Left colon (tissue), 2 donors: ENCODE results near the gene TECTA. TPM values are rescaled to one million over a fixed set of nuclear protein-coding genes. Genes with fewer than 3 reads are reported as not detected.

ENCODE experiments used
- ATAC-seq: fragments of 200-7000 bp; cut with Tn5 transposase; one replicate; pipeline ENCODE4 v1.9.1; 2020; ENCODE audit warnings: mild to moderate bottlenecking, moderate library complexity
- DNase-seq, 2 donors: peaks; one replicate each; pipeline ENCODE4 v3.0.0-alpha.2; 2020
- intact Hi-C, 2 donors: fragments of 100-400 bp; cut with DNase I in 1 of 2; cut with micrococcal nuclease in 1 of 2; formaldehyde crosslinking; loops; one replicate each; pipeline versions ENCODE4 v1.11.2 to v1.14.0; 2022; cut with DNase I, micrococcal nuclease
- total RNA-seq, 2 donors: library from RNA; stranded (reverse); fragmentation: NEBNext Ultra II Directional; extraction: Animal tissue kit (Norgen Biotek cat#: 25700); gene quantifications; one replicate each; pipeline ENCODE4 v1.2.1, GENCODE V29; 2021
- donor health status: DM: no; HTN: no; CAD: no.
- donor health status: DM: yes; HTN: yes; CAD: no.

TECTA gene
- total RNA-seq, 2 donors from 2014 or later, result 0.14 to 0.24 TPM

DNA sequence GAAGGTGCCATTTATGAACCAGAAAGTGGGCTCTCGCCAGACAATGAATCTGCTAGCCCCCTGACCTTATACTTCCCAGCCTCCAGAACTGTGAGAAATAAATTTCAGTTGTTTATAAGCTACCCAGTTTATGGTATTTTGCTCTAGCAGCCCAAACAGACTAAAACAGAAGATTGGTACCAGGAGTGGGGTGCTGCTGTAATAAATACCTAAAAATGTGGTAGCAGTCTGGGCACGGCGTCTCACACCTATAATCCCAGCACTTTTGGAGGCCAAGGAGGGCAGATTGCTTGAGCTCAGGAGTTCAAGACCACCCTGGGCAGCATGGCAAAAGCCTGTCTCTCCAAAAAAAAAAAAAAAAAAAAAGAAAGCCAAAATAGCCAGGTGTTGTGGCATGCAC, 21.3 kb downstream of the TECTA start:
- ATAC-seq, result no peak
- DNase-seq, result no peak

DNA sequence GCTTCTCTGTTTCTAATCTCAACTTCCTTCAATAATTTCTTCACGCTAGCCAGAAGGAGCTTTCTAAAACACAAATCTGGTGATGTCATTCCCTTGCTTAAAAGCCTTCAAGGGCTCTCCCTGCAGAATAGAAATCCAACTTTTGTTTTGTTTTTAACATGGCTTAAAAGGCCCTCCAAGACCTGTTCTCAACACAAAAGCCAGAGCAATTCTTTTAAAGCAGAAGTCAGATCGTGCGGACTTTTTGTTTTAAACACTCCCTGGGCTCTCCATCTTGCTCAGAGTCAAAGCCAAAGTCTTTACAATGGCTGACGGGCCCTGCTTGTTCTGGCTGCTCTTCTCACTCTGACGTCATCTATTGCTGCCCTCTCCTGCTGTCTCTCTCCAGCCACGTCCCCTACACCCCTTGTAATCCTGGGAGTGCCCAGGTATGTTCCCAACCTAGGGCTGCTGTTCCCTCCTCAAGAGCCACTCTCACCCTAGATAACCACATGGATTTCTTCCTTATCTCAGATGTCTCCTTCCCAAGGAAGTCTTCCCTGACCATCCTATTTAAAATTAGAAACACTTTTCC, 22.5 kb downstream of the TECTA start:
- ATAC-seq, result no peak
- DNase-seq, result no peak
- intact Hi-C loops, result no loop called here

More for the DNA sequence above, 21.3 kb downstream of the TECTA start:
- intact Hi-C loops, result no loop called here

DNA sequence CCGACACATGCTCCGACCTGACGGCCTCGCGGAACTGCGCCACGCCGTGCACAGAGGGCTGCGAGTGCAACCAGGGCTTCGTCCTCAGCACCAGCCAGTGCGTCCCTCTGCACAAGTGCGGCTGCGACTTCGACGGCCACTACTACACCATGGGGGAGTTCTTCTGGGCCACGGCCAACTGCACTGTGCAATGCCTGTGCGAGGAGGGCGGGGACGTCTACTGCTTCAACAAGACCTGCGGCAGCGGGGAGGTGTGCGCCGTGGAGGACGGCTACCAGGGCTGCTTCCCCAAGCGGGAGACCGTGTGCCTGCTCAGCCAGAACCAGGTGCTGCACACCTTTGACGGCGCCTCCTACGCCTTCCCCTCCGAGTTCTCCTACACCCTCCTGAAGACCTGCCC, 26.8 kb downstream of the TECTA start:
- ATAC-seq (no peak), DNase-seq (no peak)
- intact Hi-C loops, result no loop called here

DNA sequence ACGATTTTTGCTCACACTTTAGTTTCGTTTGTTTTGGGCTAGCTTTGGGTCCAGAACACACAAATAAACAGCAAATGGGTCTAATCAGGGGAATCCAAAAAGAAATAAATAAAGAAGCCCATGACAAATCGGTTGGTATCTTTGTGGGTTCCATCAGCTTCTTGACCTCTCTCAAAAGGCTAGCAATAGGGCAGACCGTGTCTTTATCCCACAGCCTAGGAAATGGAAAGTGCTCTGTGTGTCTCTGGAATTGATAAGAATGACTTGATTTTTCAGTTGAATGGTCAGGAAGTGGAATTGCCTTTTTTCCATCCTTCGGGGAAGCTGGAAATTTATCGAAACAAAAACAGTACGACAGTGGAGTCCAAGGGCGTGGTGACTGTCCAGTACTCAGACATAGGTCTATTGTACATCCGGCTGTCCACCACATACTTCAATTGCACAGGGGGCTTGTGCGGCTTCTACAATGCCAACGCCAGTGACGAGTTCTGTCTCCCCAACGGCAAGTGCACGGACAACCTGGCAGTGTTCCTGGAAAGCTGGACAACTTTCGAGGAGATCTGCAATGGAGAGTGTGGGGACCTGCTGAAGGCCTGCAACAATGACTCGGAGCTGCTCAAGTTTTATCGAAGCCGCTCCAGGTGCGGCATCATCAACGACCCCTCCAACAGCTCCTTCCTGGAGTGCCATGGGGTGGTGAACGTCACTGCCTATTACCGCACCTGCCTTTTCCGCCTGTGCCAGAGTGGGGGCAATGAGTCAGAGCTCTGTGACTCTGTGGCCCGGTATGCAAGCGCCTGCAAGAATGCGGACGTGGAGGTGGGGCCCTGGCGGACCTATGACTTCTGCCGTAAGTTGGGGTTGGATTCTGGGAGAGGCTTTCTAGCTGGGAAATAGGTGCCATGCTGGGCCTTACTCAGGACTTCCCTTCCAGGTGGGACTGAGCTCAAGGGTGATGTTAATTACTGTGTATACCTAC, 28.6 kb downstream of the TECTA start:
- DNase-seq (no peak), ATAC-seq (no peak)
- intact Hi-C loops, result no loop called here

DNA sequence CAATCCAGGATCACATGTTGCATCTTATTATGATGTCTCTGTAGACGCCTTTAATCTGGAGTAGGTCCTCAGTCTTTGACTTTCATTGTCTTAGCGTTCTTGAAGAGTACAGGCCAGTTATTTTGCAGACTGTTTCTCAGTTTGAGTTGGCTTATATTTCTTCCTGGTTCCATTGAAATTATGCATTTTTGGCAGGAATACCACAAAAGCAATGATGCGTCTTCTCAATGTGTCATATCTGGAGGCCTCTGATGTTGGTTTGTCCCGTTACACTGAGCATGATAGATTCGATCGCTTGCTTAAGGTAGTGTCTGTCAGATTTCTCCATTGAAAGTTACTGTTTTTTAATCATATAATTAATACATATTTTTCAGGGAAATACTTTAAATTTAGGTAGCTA, 30.6 kb downstream of the TECTA start:
- ATAC-seq (no peak), DNase-seq (no peak)
- intact Hi-C loops, result no loop called here

DNA sequence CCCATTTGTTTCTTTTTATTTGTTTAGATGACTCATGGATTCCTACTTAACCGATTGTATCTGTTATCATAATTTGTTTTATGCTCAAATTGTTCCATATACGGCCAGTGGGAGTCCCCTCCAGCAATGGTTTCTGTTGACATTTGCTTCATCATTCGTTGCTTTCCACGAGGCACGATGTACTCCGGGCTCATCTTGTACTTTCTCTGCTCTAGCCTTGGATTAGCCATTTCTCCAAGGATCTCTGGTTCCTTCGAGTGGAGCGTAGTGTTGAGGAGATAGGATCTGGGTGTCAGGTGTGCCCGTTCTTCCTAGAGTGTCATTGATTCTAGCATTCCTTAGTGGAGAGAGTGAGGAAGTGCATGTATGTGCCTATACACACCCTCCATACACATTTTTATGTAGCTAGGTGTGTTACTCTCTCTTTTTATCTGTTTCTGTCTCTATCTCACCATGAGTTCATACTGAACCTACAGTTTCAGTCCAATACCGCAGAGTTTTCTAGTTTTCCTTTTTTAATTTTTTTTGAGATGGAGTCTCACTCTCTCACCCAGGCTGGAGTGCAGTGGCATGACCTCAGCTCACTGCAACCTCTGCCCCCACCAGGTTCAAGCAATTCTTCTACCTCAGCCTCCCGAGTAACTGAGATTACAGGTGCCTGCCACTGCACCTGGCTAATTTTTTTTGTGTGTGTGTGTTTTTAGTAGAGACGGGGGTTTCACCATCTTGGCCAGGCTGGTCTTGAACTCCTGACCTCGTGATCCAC, 31.4 kb downstream of the TECTA start:
- ATAC-seq (no peak), DNase-seq (no peak)
- intact Hi-C loops, result no loop called here

DNA sequence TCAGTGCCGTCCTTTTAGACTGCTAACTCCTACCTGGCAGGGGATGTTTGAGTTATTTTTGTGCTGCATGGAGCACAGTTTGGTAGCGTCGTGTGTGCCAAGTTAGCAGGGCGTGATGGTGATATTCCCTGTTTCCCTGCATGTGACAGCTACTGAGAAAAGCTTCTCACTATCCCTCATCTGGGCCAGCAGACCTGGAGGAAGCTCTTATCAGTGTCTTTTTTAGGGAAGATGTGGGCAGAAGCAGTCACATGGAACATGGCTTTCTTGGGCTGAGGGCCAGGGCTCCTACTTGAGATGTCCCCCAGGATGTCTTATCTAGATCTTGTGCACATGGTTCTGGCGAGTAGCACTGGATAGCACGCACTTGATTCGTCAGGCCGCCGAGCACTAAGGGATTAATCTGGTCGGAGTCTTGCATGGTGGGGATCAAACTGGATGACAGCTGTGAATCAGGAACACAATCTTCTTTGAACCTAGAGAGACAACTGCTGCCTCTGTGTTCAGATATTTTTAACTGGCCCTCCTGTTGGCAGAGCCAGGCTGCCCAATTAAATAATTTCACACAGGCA, 33.8 kb downstream of the TECTA start:
- intact Hi-C loops, result no loop called here
- ATAC-seq, result no peak
- DNase-seq, result no peak

DNA sequence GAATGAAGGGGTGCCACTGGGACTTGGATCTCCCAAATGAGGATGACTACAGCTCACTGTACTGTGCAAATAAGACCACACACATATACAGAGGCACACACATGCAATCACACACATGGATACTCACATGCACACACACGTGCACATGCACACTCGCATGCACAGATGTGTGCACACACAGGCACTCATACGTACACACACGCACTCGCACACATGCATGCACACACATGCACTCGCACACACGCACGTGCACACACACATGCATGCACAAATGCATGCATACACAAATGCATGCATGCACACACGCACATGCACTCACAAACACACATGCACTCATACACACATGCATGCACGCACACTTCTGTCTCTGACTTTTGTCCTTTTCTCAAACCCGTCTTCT, 36.0 kb downstream of the TECTA start:
- DNase-seq, result no peak

DNA sequence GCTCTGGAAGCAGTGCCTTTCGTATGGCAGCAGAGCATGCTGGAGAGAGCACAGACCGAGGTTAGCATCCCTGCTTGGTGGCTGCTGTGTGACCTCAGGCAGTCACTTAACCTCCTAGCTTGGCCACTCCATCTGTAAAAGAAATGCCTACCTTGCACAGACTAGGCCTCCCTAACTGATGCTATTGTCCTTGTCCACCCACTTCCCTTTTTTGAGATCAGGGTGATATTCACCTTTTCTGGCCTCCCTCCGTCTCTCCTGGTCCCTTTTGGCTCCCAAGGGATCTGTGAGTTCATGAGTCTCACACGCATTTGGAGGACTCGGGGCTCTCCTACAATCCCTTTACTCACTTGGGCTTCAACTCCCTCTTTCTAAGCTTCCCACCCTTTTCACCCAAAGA, 37.2 kb downstream of the TECTA start:
- no peak for ATAC-seq
- intact Hi-C loops, result no loop called here
- DNase-seq, result no peak

More for the DNA sequence above, 36.0 kb downstream of the TECTA start:
- intact Hi-C loops, result no loop called here
- no peak for ATAC-seq

DNA sequence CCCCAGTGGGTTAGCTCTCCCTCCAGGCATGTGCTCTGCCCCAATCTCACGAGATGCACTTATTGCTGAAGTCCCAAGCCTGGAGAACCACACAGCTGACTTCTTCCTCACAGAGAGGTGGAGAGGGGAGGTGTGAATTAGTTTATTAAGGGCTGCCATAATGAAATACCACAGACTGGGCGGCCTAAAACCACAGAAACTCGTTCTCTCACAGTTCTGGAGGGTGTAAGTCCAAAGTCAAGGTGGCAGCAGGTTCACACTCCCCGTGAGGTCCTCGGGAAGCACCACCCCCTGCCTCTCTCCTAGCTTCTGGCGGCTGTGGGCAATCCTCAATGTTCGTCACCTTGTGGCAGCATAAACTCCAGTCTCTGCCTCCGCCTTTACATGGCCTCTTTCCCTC, 39.3 kb downstream of the TECTA start:
- intact Hi-C loops, result no loop called here
- ATAC-seq, result no peak
- no peak for DNase-seq

DNA sequence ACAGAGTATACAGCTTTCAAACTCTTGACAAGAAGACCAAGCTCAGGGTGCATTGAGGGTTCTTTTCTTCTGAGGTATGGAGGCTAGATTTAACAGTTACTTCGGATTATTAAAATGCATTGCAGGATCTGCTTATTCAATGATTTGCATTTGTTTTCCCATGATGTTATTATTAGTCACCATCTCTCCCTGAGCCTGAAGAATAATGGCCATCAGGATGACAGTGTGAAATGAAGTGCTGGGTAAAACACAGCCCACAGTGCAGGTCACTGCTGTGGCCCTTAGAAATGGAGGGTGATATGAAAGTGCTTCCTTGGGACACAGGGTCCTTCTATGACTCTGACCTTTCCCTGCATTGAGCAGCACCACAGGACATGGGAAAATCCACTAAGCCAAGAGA, 40.0 kb downstream of the TECTA start:
- DNase-seq, result no peak
- intact Hi-C loops, result no loop called here

DNA sequence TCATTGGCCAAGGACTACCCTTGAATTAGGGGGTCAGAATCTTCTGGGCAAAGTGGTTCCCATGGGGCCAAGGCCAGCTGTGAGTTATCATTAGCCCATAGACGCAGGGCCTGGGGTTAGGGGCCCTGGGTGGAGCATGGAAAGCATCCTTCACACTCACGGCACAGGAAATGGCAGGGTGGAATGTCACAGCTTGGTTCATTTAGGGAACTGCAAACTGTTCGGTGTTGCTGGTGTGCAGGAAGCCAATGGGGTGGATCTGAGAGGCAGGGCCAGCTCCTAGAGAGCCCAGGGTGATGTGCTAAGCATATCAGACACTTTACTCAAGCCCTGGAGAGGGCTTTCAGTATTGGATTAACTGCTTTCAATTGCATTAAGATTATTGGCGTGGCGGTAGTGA, 42.9 kb downstream of the TECTA start:
- intact Hi-C loops, result no loop called here
- ATAC-seq, result no peak
- DNase-seq, result no peak

More for the DNA sequence above, 40.0 kb downstream of the TECTA start:
- no peak for ATAC-seq

DNA sequence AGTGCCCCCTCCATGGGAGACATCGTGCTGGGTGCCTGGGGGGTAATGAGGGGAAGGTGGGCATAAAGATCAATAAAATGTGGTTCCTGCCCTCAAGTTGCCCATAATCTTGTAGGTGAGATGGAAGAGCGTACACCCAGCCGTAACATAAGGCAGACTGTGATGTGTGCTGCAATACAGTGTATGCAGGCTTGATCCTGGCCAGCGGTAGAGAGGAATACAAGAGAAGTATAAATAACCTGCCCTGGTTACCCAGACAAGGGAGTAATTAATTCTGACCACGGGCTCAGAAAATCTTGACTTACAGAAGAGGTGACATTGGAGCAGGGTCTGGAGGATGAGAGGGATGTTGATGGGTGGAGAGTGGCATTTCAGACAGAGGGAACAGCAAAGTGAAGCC, 43.7 kb downstream of the TECTA start:
- intact Hi-C loops, result no loop called here
- ATAC-seq (no peak), DNase-seq (no peak)

DNA sequence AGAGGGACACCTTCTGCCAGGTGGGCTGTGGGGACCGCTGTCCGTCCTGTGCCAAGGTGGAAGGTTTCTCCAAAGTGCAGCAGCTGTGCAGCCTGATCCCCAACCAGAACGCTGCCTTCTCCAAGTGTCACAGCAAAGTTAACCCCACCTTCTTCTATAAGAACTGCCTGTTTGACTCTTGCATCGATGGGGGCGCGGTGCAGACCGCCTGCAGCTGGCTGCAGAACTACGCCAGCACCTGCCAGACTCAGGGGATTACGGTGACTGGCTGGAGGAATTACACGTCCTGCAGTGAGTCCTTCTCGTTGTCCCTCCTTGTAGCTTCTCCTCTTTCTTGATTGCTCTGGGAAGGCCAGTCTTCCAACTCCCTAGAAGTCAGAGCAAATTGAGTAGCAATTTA, 44.8 kb downstream of the TECTA start:
- intact Hi-C loops, result no loop called here
- no peak for ATAC-seq

DNA sequence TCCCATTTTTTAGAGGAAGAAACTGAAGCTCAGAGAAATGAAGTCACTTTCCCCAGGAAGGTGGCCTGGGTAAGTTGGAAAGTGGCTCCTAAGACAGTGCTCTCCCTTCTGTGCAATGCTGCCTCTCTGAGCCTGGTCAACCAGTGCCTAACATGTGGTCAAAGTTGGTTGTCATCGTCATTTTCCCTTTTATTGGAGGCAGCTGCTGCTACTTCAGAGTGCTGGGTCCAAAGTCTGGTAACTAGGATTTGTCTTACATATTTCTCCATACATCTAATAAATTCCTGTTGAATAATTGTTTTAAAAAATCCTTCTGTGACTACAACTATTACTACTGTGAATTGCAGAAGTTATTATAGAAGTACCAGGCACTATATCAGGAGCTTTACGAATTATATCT, 48.1 kb downstream of the TECTA start:
- intact Hi-C loops, result no loop called here
- ATAC-seq, result no peak
- no peak for DNase-seq

More for the DNA sequence above, 44.8 kb downstream of the TECTA start:
- no peak for DNase-seq

DNA sequence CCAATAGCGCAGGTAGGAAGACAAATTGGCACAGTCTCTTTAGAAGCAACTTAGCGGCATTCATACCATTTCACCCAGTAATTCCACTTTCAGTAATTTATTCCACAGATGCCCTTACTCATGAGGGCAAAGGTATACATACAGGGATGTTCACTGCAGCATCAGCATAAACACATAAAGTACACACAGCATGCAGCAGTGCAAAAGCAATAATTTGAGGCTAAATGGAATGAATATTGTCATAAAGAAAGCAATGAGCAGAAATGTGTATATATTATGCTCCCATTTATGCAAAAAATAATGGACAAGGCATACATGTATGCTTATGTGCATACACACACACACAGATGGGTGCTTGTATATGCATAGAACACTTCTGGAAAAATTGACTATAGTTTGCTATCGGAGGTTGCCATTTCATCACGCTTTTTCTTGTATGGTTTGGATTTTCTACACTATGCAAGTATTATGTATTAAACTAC, 50.2 kb downstream of the TECTA start:
- DNase-seq, result no peak
- ATAC-seq, result no peak
- intact Hi-C loops, result no loop called here

DNA sequence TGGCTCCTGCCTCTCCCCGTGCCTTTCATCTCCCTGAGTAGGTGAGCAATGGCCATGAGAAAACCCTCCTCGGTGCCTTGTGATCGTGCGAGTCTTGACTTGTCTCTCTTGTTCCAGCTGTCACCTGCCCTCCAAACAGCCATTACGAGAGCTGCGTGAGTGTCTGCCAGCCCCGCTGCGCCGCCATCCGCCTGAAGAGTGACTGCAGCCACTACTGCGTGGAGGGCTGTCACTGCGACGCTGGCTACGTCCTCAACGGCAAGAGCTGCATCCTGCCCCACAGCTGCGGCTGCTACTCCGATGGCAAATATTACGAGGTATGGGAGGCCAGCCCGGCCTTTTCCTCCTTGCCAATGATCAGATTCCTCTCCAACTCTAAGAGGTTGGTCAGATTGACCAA, 51.7 kb downstream of the TECTA start:
- no peak for DNase-seq
- intact Hi-C loops, result no loop called here
- ATAC-seq, result no peak

DNA sequence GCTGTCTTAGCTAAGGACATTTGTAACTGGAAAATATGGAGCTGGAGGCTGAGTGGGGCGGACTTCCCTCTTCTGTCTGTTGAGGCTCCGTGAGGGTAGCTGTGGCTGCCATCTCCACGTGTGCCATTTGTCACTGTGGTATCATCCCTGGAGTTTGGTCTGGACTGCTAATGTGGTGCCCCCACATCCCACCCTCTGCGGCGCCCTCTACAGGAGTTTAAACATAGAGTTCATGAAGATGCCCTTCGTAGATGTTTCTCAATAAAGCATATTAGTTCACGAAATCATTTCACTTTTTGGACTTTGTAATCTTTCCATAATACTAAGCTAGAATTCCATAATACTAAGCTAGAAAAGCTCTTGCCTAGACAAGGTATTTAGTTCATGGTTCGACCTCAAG, 52.4 kb downstream of the TECTA start:
- intact Hi-C loops, result no loop called here
- DNase-seq (no peak), ATAC-seq (no peak)
